Sigmoid colon (tissue), 7 donors: ENCODE measurements around the gene UBE3A. TPM values are rescaled to one million over a fixed set of nuclear protein-coding genes. Genes with fewer than 3 reads are reported as not detected.

ENCODE experiments used
- DNase-seq: peaks from one replicate; pipeline ENCODE4 v3.0.0-alpha.2; 2019
- H3K27ac ChIP-seq, 4 donors: fragments of 200-600 bp; sonication (generic); one replicate each; pipeline ENCODE4 v1.5.1; 2016 to 2019; ENCODE audit warnings: mild to moderate bottlenecking in 1 of 4
- H3K27me3 ChIP-seq, 3 donors: fragments of 200-600 bp; sonication (generic); one replicate each; pipeline ENCODE4 v1.5.1; 2019; ENCODE audit warnings: mild to moderate bottlenecking in 1 of 3
- H3K36me3 ChIP-seq, 4 donors: fragments of 200-600 bp; sonication (generic); one replicate each; pipeline ENCODE4 v1.5.1; 2016 to 2019
- H3K4me1 ChIP-seq, 4 donors: fragments of 200-600 bp; sonication (generic); one replicate each; pipeline ENCODE4 v1.5.1; 2017 to 2019
- H3K4me3 ChIP-seq, 4 donors: fragments of 200-600 bp; sonication (generic); one replicate each; pipeline ENCODE4 v1.5.1; 2017 to 2019; ENCODE audit warnings: mild to moderate bottlenecking in 2 of 4, moderate library complexity in 1 of 4
- H3K9me3 ChIP-seq, 4 donors: fragments of 200-600 bp in 3 of 4; sonication (generic) in 3 of 4; one replicate each; pipeline versions ENCODE4 v1.5.1 to v1.6.1; 2013 to 2019
- EP300 ChIP-seq, 4 donors: sonication (generic); formaldehyde crosslinking; IDR thresholded peaks; one replicate each; pipeline ENCODE4 v1.6.1; 2017; ENCODE audit warnings: antibody characterized with exemption in 4 of 4
- POLR2A ChIP-seq, 2 donors: fragments of 450-650 bp; IDR thresholded peaks; one replicate each; pipeline ENCODE4 v1.6.1; 2016; ENCODE audit warnings: antibody characterized with exemption in 2 of 2, mild to moderate bottlenecking in 2 of 2, moderate library complexity in 2 of 2
- POLR2AphosphoS5 ChIP-seq, 4 donors: sonication (generic); formaldehyde crosslinking; IDR thresholded peaks; one replicate each; pipeline ENCODE4 v1.6.1; 2017; ENCODE audit warnings: antibody characterized with exemption in 4 of 4
- WGBS, 2 donors: extraction: QIAGEN DNeasy Blood & Tissue Kit; methylation state at CpG; one replicate each; pipeline ENCODE4 v1.1.7; 2013; 5-methylcytosine and 5-hydroxymethylcytosine counted together
- intact Hi-C: fragments of 100-400 bp; cut with DNase I; formaldehyde crosslinking; loops from one replicate; pipeline ENCODE4 v1.15.1; 2023
- polyA plus RNA-seq, 3 donors: library from polyadenylated mRNA; stranded (reverse); fragments of 200-250 nt; gene quantifications; one replicate each; pipeline ENCODE4 v1.2.3, GENCODE V29; 2013
- total RNA-seq, 4 donors: library from RNA; depleted of rRNA; stranded (reverse); fragments of >200 nt; gene quantifications; one replicate each; pipeline ENCODE4 v1.1.0, GENCODE V29; 2016
- TF ChIP-seq, protein P1 (sequence below), 4 experiments: fragments of 450-650 bp in 3 of 4; fragments of 200-600 bp in 1 of 4; IDR thresholded peaks; one replicate each; pipeline ENCODE4 v1.5.1; 2016 to 2019; ENCODE audit warnings: antibody characterized with exemption in 4 of 4, mild to moderate bottlenecking in 3 of 4, moderate library complexity in 2 of 4
- donor health status: healthy with polysubstance abuse.
- donor health status: Bipolar disorder and iron deficiency.
- donor health status: healthy.

UBE3A gene
- total and polyA plus RNA-seq, 7 donors, result 12.6 to 103 (median 70.9) TPM

GRCh38 chr15:25374143-25374542 lies 64.7 kb downstream of the UBE3A start:
- TF ChIP-seq, protein P1, sequence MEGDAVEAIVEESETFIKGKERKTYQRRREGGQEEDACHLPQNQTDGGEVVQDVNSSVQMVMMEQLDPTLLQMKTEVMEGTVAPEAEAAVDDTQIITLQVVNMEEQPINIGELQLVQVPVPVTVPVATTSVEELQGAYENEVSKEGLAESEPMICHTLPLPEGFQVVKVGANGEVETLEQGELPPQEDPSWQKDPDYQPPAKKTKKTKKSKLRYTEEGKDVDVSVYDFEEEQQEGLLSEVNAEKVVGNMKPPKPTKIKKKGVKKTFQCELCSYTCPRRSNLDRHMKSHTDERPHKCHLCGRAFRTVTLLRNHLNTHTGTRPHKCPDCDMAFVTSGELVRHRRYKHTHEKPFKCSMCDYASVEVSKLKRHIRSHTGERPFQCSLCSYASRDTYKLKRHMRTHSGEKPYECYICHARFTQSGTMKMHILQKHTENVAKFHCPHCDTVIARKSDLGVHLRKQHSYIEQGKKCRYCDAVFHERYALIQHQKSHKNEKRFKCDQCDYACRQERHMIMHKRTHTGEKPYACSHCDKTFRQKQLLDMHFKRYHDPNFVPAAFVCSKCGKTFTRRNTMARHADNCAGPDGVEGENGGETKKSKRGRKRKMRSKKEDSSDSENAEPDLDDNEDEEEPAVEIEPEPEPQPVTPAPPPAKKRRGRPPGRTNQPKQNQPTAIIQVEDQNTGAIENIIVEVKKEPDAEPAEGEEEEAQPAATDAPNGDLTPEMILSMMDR (IDR thresholded peaks at IDR 0.05), result no peak
- TF ChIP-seq POLR2AphosphoS5 (IDR thresholded peaks at IDR 0.05) (no peak), POLR2A (IDR thresholded peaks at IDR 0.05) (no peak), EP300 (IDR thresholded peaks at IDR 0.05) (no peak)
- intact Hi-C loops, result no loop called here

DNA sequence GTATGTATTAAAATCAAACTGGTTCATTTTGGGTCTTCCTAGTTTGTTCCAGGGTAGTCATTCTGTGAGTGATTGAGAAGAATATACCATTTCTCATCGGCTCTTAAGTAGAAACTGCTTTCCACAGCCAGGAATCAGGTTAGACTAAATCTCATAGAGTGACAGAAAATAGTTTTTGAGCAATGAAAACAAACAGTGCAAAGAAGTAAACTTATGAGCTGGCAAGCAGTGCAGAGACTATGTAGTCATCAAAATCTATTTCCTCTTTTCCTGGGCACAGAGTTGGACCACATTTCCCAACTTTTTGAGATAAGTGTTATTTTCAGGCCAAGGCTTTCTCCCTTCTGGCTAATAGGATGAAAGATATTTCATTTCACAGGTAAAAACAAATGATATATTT lies 66.5 kb downstream of the UBE3A start:
- Histone ChIP-seq H3K27ac (no peak overlapping the region), H3K27me3 (no peaks in the 10 kb centered on the region), H3K4me3 (no peak overlapping the region), H3K36me3 (peaks cover 7 to 52% (median 15%) of the 10 kb centered on the region in 4 donors), H3K4me1 (peaks cover 0 to 12% (median 5%) of the 10 kb centered on the region in 4 donors), H3K9me3 (no peaks in the 10 kb centered on the region)
- DNase-seq, result no peak
- intact Hi-C loops, result no loop called here
- TF ChIP-seq POLR2AphosphoS5 (IDR thresholded peaks at IDR 0.05), result no peak
- TF ChIP-seq, protein P1 (IDR thresholded peaks at IDR 0.05), result no peak
- TF ChIP-seq EP300 (IDR thresholded peaks at IDR 0.05), result no peak
- no peak for TF ChIP-seq POLR2A (IDR thresholded peaks at IDR 0.05)
- 92 to 93% methylated on average over 1 of the region's 1 CpG for WGBS, 2 donors

More at GRCh38 chr15:25374143-25374542, 64.7 kb downstream of the UBE3A start:
- no peaks in the 10 kb centered on the region for H3K27me3 ChIP-seq
- H3K4me1 ChIP-seq, result peaks cover 0 to 8% (median 2%) of the 10 kb centered on the region in 4 donors
- no peak for DNase-seq
- no peak overlapping the region for H3K4me3 ChIP-seq
- WGBS, 2 donors, result 95 to 96% methylated on average over 3 of the region's 3 CpGs
- H3K36me3 ChIP-seq, result peaks cover 7 to 52% (median 15%) of the 10 kb centered on the region in 4 donors
- H3K27ac ChIP-seq, result no peak overlapping the region
- no peaks in the 10 kb centered on the region for H3K9me3 ChIP-seq

- Histone ChIP-seq H3K36me3 (peaks cover 7 to 35% (median 11%) of the 10 kb centered on the region in 4 donors), H3K4me3 (no peak overlapping the region), H3K27me3 (no peaks in the 10 kb centered on the region), H3K27ac (no peak overlapping the region), H3K4me1 (peaks cover 0 to 20% (median 5%) of the 10 kb centered on the region in 4 donors), H3K9me3 (no peaks in the 10 kb centered on the region)
- TF ChIP-seq POLR2A (IDR thresholded peaks at IDR 0.05) (no peak), EP300 (IDR thresholded peaks at IDR 0.05) (no peak), POLR2AphosphoS5 (IDR thresholded peaks at IDR 0.05) (no peak)
- TF ChIP-seq, protein P1 (IDR thresholded peaks at IDR 0.05), result no peak
- intact Hi-C loops, result no loop called here
- DNase-seq, result no peak
- 100% methylated on average over 1 of the region's 1 CpG for WGBS, 2 donors
Observed at GRCh38 chr15:25368850-25369249, 70.0 kb downstream of the UBE3A start.

DNA sequence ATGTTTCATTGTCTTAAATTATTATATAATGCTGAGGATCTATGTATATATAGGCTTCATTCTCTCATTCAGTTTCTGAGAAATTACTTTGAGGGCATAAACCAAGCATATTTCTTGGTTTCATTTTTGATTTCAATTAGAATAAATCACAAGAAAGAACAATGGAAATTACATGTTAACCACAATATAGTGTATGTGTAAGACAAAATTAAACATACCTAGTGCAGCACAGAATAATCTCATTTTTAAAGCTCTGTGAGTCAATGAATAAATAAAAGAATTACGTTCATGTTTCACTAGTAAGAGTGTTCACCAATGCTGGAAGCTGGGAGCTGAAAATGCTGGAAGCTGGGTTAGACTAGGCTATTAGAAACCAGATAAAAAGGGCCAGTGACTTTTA lies 72.8 kb downstream of the UBE3A start:
- intact Hi-C loops, result no loop called here

More for the DNA sequence above, 72.8 kb downstream of the UBE3A start:
- peaks cover 0 to 29% (median 8%) of the 10 kb centered on the region in 4 donors for H3K4me1 ChIP-seq
- peaks cover 3 to 16% (median 7%) of the 10 kb centered on the region in 4 donors for H3K36me3 ChIP-seq
- H3K27ac ChIP-seq, result no peak overlapping the region
- no peaks in the 10 kb centered on the region for H3K27me3 ChIP-seq
- no peaks in the 10 kb centered on the region for H3K9me3 ChIP-seq
- TF ChIP-seq EP300 (IDR thresholded peaks at IDR 0.05), result no peak
- TF ChIP-seq, protein P1 (IDR thresholded peaks at IDR 0.05), result no peak
- TF ChIP-seq POLR2AphosphoS5 (IDR thresholded peaks at IDR 0.05), result no peak
- no peak for TF ChIP-seq POLR2A (IDR thresholded peaks at IDR 0.05)
- H3K4me3 ChIP-seq, result no peak overlapping the region
- no peak for DNase-seq
- 59 to 69% methylated on average over 1 of the region's 1 CpG for WGBS, 2 donors
